Testis (tissue), 3 donors: ENCODE results near the gene TERF2IP. TPM values are rescaled to one million over a fixed set of nuclear protein-coding genes. Genes with fewer than 3 reads are reported as not detected.

Experiments
- DNase-seq: peaks from one replicate; pipeline ENCODE4 v3.0.0-alpha.2; 2019
- H3K27ac ChIP-seq, 2 donors: fragments of 200-600 bp; sonication (generic); one replicate each; pipeline ENCODE4 v1.5.1; 2019
- H3K27me3 ChIP-seq: fragments of 200-600 bp; sonication (generic); one replicate; pipeline ENCODE4 v1.5.1; 2019
- H3K36me3 ChIP-seq: fragments of 200-600 bp; sonication (generic); one replicate; pipeline ENCODE4 v1.5.1; 2017; ENCODE audit warnings: low read depth; ENCODE audit errors: missing control alignments
- H3K4me1 ChIP-seq: fragments of 200-600 bp; sonication (generic); one replicate; pipeline ENCODE4 v1.5.1; 2019
- H3K4me3 ChIP-seq, 2 donors: fragments of 200-600 bp; sonication (generic); one replicate each; pipeline ENCODE4 v1.5.1; 2017 to 2019
- H3K9me3 ChIP-seq: fragments of 200-600 bp; sonication (generic); one replicate; pipeline ENCODE4 v1.5.1; 2017
- CTCF ChIP-seq, 3 experiments: fragments of 450-650 bp in 2 of 3; fragments of 200-600 bp in 1 of 3; sonication (generic) in 1 of 3; IDR thresholded peaks; one replicate each; pipeline ENCODE4 v1.5.1; 2016 to 2019; ENCODE audit warnings: antibody characterized with exemption in 3 of 3, mild to moderate bottlenecking in 2 of 3, moderate library complexity in 1 of 3
- POLR2A ChIP-seq: fragments of 450-650 bp; IDR thresholded peaks from one replicate; pipeline ENCODE4 v1.6.1; 2017; ENCODE audit warnings: antibody characterized with exemption, mild to moderate bottlenecking, moderate library complexity
- WGBS, 2 donors: methylation state at CpG; one replicate each; pipeline ENCODE4 v1.1.5; 2018; 5-methylcytosine and 5-hydroxymethylcytosine counted together
- intact Hi-C: fragments of 100-400 bp; cut with DNase I; formaldehyde crosslinking; loops from one replicate; pipeline ENCODE4 v1.15.1; 2023; ENCODE audit warnings: low total_unique reads
- polyA plus RNA-seq: library from polyadenylated mRNA; stranded (reverse); fragments of 350-450 nt; fragmentation: Illumina TruSeq; extraction: RNeasy Lipid Tissue Mini Kit (QIAGEN cat#74804); gene quantifications from one replicate; pipeline ENCODE4 v1.2.3, GENCODE V29; 2014; ENCODE audit warnings: low read depth, low replicate concordance; ENCODE audit not compliant: insufficient read depth
- total RNA-seq, 2 donors: library from RNA; depleted of rRNA; stranded (reverse); fragments of >200 nt; gene quantifications; one replicate each; pipeline ENCODE4 v1.2.3, GENCODE V29; 2016

Gene TERF2IP
- total and polyA plus RNA-seq, 3 donors from 2014 or later, result 124 to 161 (median 153) TPM

GRCh38 chr16:75647112-75647491, 471 bp upstream of the TERF2IP start:
- Histone ChIP-seq H3K36me3 (no peaks in the 10 kb centered on the region), H3K4me3 (peak overlapping the region; percentile 99), H3K4me1 (peaks cover 31% of the 10 kb centered on the region), H3K27me3 (no peaks in the 10 kb centered on the region), H3K27ac (peak overlapping the region; percentile 98 to 99), H3K9me3 (no peaks in the 10 kb centered on the region)
- WGBS, 2 donors, result 0% methylated on average over 7 to 18 of the region's 18 CpGs
- TF ChIP-seq CTCF (IDR thresholded peaks at IDR 0.05) (no peak), POLR2A (no peak)
- DNase-seq, result no peak
- intact Hi-C loops, result loop anchor here (10.0 kb wide), 1 partner anchor 72 kb away; no protein-coding TSS in a partner anchor

DNA sequence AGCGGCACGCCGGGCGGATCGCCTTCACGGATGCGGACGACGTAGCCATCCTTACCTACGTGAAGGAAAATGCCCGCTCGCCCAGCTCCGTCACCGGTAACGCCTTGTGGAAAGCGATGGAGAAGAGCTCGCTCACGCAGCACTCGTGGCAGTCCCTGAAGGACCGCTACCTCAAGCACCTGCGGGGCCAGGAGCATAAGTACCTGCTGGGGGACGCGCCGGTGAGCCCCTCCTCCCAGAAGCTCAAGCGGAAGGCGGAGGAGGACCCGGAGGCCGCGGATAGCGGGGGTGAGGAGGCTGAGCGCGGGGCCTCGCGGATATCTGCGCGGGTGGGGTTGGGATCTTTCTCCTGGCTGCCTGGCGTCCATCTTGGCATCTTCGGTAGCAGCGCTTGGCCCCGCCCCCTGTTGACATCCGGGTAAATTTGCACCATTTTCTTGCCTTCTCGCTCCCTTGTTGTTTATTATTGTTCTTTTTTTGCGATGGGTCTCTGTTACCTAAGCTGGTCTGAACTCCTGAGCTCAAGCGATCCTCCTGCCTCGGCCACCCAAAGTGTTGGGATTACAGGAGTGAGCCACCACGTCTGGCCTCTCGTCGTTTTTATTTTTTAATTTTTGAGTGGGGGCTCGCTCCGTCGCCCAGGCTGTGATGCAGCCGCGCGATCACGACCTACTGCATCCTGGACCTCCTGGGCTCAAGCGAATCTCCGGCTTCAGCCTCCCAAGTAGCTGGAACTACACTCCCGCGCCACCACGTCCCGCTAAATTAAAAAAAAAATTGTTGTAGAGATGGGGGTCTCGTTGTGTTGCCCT, 898 bp downstream of the TERF2IP start:
- no peaks in the 10 kb centered on the region for H3K36me3 ChIP-seq
- 0% methylated on average over 26 to 57 of the region's 62 CpGs for WGBS, 2 donors
- peak overlapping the region; percentile 99 for H3K4me3 ChIP-seq
- intact Hi-C loops, result loop anchor here (10.0 kb wide), 1 partner anchor 74 kb away; no protein-coding TSS in a partner anchor
- DNase-seq, result peak; percentile 92
- H3K27ac ChIP-seq, result peak overlapping the region; percentile 98 to 99
- TF ChIP-seq POLR2A, result no peak
- TF ChIP-seq CTCF (IDR thresholded peaks at IDR 0.05), result no peak
- no peaks in the 10 kb centered on the region for H3K27me3 ChIP-seq
- H3K4me1 ChIP-seq, result peaks cover 39% of the 10 kb centered on the region
- H3K9me3 ChIP-seq, result no peaks in the 10 kb centered on the region

DNA sequence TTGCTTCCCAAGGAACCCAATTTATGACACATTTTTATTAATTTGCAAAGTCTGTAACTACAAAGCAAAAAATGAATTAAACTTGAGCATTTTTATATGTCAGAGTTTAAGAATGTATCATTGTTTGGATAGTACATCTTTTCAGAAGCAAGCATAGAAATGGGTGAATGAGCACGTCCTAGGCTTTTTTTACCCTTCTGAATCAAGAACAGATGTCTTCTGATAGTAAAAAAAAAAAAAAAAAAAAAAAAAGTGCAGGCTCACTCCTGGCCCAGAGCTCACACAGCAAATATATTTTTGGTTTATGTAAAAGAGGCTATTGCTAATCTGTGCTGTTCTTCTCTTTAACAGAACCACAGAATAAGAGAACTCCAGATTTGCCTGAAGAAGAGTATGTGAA, 6.3 kb downstream of the TERF2IP start:
- Histone ChIP-seq H3K9me3 (no peaks in the 10 kb centered on the region), H3K27ac (no peak overlapping the region), H3K36me3 (no peaks in the 10 kb centered on the region), H3K4me1 (peaks cover 32% of the 10 kb centered on the region), H3K4me3 (no peak overlapping the region), H3K27me3 (no peaks in the 10 kb centered on the region)
- TF ChIP-seq POLR2A (no peak), CTCF (IDR thresholded peaks at IDR 0.05) (no peak)
- DNase-seq, result no peak
- WGBS, 2 donors, result 38 to 40% methylated on average over 1 of the region's 1 CpG
- intact Hi-C loops, result no loop called here

- intact Hi-C loops, result no loop called here
- Histone ChIP-seq H3K4me1 (peaks cover 3% of the 10 kb centered on the region), H3K9me3 (no peaks in the 10 kb centered on the region), H3K36me3 (no peaks in the 10 kb centered on the region), H3K27me3 (no peaks in the 10 kb centered on the region), H3K27ac (no peak overlapping the region), H3K4me3 (no peak overlapping the region)
- no peak for DNase-seq
- WGBS, 2 donors, result 86 to 94% methylated on average over 2 of the region's 2 CpGs
- TF ChIP-seq POLR2A (no peak), CTCF (IDR thresholded peaks at IDR 0.05) (no peak)
These were observed 10.6 kb downstream of the TERF2IP start for GRCh38 chr16:75658175-75658574.

- intact Hi-C loops, result no loop called here
- no peaks in the 10 kb centered on the region for H3K4me1 ChIP-seq
- TF ChIP-seq POLR2A, result no peak
- DNase-seq, result no peak
- H3K36me3 ChIP-seq, result no peaks in the 10 kb centered on the region
- no peaks in the 10 kb centered on the region for H3K9me3 ChIP-seq
- H3K4me3 ChIP-seq, result no peak overlapping the region
- H3K27me3 ChIP-seq, result no peaks in the 10 kb centered on the region
- no peak overlapping the region for H3K27ac ChIP-seq
- WGBS, 2 donors, result 88 to 96% methylated on average over 6 of the region's 6 CpGs
These were observed 12.7 kb downstream of the TERF2IP start for GRCh38 chr16:75660321-75660720.
